ENCODE measurements around the gene ZG16. TPM values are rescaled to one million over a fixed set of nuclear protein-coding genes. Genes with fewer than 3 reads are reported as not detected.

Gene ZG16
- total and polyA plus RNA-seq, 2 of the 8 experiments (the other 6 are each of a cell fraction or from before 2014, with no cell fraction given) = not detected

DNA sequence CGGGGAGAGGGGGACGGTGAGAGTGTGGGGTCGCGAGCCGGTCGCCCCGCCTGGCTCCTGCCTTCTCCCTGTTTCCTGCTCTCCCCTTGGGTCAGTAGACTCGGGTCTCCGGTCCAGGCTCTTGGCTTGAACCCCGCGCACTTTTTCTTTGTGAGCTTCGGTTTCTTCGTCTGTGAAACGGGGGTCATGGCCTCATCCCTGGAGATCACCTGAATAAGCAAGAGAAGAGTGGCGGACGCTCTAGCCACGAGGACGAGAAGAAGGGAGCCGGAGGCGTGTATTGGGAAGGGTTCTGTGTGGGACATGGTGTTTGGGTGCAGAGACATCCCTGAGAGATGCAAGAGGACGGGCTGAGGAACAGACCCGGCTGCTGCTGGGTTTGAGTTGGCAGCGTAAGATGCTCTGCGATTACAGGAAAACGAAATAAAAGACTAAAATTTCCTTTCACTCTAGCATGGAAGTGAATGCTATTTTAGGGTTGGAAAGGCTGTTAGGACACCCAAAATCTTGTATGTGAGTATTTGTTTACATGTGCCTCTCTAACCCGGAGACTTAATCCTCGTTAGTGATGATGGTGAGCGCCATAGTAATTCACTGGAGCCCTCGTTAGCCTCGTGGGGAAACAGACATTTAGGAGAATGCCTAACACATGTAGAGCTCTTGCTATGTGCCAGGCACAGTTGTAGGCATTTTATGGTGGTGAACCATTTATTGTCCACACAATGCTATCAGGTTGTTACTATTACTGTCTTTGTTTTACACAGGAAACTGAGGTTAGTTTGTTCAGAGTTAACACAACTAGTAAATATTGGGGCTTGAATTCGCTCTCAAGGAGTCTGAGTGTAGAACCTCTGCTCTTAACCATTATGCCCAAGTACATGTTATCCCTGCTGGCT, 13.1 kb downstream of the ZG16 start:
- Histone ChIP-seq H3K18ac (ENCODE audit: extremely low read depth, low read length) (peak overlapping the region; percentile 97), H2BK120ac (replicated peaks; ENCODE audit: low read depth, low read length) (no peak overlapping the region), H2BK15ac (ENCODE audit: low read length) (no peak overlapping the region), H4K91ac (replicated peaks; ENCODE audit: insufficient read length, low read length) (peak overlapping the region; percentile 95), H3K9ac (replicated peaks in 1 of 4; ENCODE audit: extremely low read depth in 1 of 4, low read depth in 3 of 4, low read length in 3 of 4) (peak overlapping the region; percentile 73 to 88 (median 85)), H2BK5ac (ENCODE audit: low read depth, low read length) (peak overlapping the region; percentile 97), H4K20me1 (replicated peaks in 1 of 2; ENCODE audit: control insufficient read depth in 1 of 2, insufficient read depth in 2 of 2, low read length in 2 of 2) (peaks cover 3 to 14% of the 10 kb centered on the region in 2 experiments), H2AK5ac (ENCODE audit: low read depth, low read length) (peak overlapping the region; percentile 86; the same call in 1 of the 2 replicates), H3K27ac (ENCODE audit: low read depth, low read length) (peak overlapping the region; percentile 66; the same call in 1 of the 2 replicates), H3K23ac (ENCODE audit: insufficient read length) (no peak overlapping the region), H3K4me1 (replicated peaks in 1 of 4; ENCODE audit: control insufficient read depth in 3 of 4, insufficient read depth in 4 of 4, low read length in 3 of 4) (peaks cover 0 to 13% (median 5%) of the 10 kb centered on the region in 4 experiments; a peak in 6 of 7 replicates), H4K8ac (ENCODE audit: extremely low read depth, insufficient read depth, low read length) (peak overlapping the region; percentile 87), H3K56ac (replicated peaks; ENCODE audit: insufficient read length, low read depth, low read length) (peak overlapping the region; percentile 50), H3K9me3 (ENCODE audit: insufficient read depth in 2 of 2, low read depth in 1 of 2, low read length in 1 of 2) (no peaks in the 10 kb centered on the region), H3K79me1 (ENCODE audit: low read depth, low read length) (peaks cover 12% of the 10 kb centered on the region; the same call in 1 of the 2 replicates), H3K23me2 (ENCODE audit: low read depth, low read length) (peaks cover 14% of the 10 kb centered on the region), H4K5ac (ENCODE audit: insufficient read length, low read depth, low read length) (peak overlapping the region; percentile 94), H3K4ac (replicated peaks; ENCODE audit: insufficient read length, low read depth, low read length) (peak overlapping the region; percentile 48), H3K4me3 (ENCODE audit: extremely low read depth in 1 of 4, insufficient read depth in 2 of 4, low read depth in 3 of 4, low read length in 4 of 4) (peak overlapping the region; percentile 92 to 98 (median 96)), H3K14ac (ENCODE audit: insufficient read length) (no peak overlapping the region), H2BK20ac (ENCODE audit: low read length) (no peak overlapping the region), H3K27me3 (replicated peaks in 1 of 4; ENCODE audit: control insufficient read depth in 3 of 4, extremely low read depth in 1 of 4, insufficient read depth in 3 of 4, low read length in 3 of 4) (no peaks in the 10 kb centered on the region), H3K79me2 (ENCODE audit: control insufficient read depth in 1 of 2, insufficient read depth in 2 of 2, low read length in 2 of 2) (peaks cover 28 to 55% of the 10 kb centered on the region in 2 experiments), H2BK12ac (ENCODE audit: low read depth, low read length) (0 out of 2 replicates have a peak overlapping the region, but pooled peaks have one; percentile 27), H3K4me2 (ENCODE audit: insufficient read depth in 1 of 2, low read depth in 2 of 2, low read length in 2 of 2) (peak overlapping the region; percentile 74 to 100), H3K36me3 (ENCODE audit: control insufficient read depth in 2 of 4, insufficient read depth in 4 of 4, low read length in 3 of 4) (peaks cover 0 to 15% (median 3%) of the 10 kb centered on the region in 4 experiments; a peak in 5 of 8 replicates), H2AFZ (ENCODE audit: low read length) (peak overlapping the region; percentile 73; the same call in 1 of the 2 replicates)
- POLR2A ChIA-PET (ENCODE audit: partially characterized antibody) = interaction anchor here (0.7 to 3.7 kb wide), 34 partner anchors 11 to 300 kb away, joined by 3 to 58 read pairs (median 4); partner anchors contain the start of genes CDIPT, MAZ, PAGR1 and TBX6
- DNase-seq (ENCODE audit: low read depth in 1 of 2, low spot score in 2 of 2) (no peak), FAIRE-seq (no peak)
- peak; percentile 36 for TF ChIP-seq KDM4A (IDR thresholded peaks at IDR 0.05; ENCODE audit: low read depth, low read length, severe bottlenecking)
- TF ChIP-seq TEAD4 (IDR thresholded peaks at IDR 0.05; ENCODE audit: low read depth, low read length) = no peak
- TF ChIP-seq KDM5A (IDR thresholded peaks at IDR 0.05; ENCODE audit: low read length) = peak; percentile 21; the same call in 1 of the 2 replicates
- WGBS, 2 experiments (ENCODE audit: extremely low coverage in 1 of 2, insufficient coverage in 1 of 2, insufficient read length in 1 of 2, insufficient replicate concordance in 2 of 2, low coverage in 1 of 2, low lambda C conversion rate in 2 of 2, missing lambda C conversion rate in 1 of 2) = 5% methylated on average over 31 of the region's 31 CpGs; no CpG with 5 or more reads in 1 of the 2 experiments
- CTCF ChIA-PET (ENCODE audit: partially characterized antibody) = interaction anchor here (0.8 to 2.8 kb wide), 12 partner anchors 10 to 99 kb away, joined by 3 to 23 read pairs (median 6); partner anchors contain the start of genes MAZ and PAGR1
